Activated T-cell treated with anti-CD3 and anti-CD28 coated beads, Interleukin-2, amount 50 U/mL, for 48 hours (primary cell): Measurements from ENCODE around the gene RPA1.

Experiments
- DNase-seq, 2 experiments: peaks; one replicate each; pipeline ENCODE4 v3.0.0-alpha.2; 2020

RPA1 gene

DNA sequence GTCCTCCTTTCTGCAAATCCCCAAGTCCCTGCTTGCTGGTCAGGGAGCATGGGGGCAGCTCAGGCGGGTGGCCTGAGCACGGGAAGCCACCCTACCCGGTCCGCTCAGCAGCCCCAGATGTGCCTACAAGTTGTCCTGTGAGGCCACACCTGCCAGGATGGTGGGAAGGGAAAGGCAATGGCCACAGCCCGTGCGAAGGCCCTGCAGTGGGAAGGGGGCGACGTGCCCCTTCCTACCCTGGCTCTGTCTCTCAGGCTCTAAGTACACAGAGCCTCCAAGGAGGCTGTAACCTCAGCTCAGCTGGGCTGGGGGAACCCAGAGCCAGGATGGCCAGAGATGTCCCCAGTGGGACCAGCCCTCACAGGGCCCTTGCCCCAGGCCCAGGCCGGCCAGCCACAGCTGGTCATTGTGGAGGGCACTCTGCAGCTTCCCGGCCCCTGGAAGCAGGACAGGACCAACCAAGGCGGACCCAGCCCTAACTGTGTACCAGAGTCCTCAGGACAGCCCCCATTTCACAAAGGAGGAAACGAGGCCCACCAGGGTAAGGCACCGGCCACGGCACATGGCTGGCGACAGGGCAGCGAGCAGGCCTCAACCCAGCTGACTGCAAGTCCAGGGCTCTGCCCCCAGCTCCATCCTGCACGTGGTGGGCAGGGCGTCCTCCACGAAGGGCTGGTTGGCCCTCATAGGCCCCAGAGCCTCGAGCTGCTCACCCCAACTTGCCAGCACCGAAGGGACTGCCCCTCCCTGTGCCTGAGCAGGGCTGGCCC lies 113.0 kb downstream of the RPA1 start:
- no peak for DNase-seq

GRCh38 chr17:1943436-1943831 lies 113.6 kb downstream of the RPA1 start:
- DNase-seq = no peak

GRCh38 chr17:1945621-1946020 lies 115.8 kb downstream of the RPA1 start:
- no peak for DNase-seq

DNA sequence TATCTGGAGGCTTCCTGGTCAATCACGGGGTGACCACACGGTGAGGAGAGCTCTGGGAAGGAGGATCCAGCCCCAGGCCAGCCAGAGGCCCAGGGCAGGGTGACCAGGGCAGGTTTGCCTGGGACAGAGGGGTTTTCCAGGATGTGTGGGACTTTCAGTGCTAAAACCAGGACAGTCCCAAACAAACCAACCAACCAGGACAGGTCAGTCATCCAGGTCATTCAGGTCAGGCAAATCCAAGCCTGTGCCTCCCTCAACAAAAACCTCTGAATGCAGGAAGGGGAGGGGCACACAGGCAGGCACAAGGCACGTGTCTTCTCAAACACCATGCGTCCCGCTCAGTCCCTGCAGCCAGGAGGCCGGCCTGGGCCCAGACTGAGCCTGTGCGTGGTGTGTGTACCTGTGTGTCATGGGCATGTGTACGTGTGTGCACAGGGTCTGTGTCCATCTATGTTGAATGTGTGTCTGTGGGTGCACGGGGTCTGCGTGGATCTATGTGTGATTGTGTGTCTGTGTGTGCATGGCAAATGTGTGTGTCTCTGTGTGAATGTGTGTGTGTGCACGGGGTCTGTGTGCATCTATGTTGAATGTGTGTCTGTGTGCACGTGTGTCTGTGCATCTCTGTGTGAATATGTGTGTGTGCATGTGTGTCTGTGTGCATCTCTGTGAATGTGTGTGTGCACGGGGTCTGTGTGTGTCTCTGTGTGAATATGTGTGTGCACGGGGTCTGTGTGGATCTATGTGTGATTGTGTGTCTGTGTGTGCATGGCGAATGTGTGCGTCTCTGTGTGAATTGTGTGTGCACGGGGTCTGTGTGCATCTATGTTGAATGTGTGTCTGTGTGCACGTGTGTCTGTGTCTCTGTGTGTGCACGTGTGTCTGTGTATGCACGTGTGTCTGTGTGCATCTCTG lies 116.5 kb downstream of the RPA1 start:
- no peak for DNase-seq

DNA sequence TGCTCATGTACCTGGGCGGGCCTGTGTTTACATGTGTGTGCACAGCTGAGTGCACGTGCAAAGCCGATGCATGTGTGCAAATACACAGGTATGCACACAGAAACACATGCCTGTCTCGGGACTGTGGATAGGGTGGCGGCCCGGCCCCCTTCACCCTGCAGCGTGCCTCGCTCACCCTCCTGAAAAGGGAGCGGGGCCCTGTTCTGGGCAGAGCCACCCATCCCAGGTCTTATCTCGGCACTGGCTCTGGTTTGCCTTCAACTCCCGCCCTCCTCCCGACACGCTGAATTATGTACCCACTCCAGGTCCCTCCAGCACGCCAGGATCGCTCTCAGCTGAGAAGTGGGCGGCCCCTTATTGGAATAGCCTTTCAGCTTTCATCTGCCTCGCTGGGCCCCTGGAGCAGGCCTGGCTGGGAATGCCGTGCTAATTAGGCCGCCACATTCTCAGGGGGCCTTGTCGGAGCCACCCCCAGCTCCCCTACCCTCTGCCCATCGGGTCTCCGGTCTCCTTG lies 117.5 kb downstream of the RPA1 start:
- DNase-seq = no peak

DNA sequence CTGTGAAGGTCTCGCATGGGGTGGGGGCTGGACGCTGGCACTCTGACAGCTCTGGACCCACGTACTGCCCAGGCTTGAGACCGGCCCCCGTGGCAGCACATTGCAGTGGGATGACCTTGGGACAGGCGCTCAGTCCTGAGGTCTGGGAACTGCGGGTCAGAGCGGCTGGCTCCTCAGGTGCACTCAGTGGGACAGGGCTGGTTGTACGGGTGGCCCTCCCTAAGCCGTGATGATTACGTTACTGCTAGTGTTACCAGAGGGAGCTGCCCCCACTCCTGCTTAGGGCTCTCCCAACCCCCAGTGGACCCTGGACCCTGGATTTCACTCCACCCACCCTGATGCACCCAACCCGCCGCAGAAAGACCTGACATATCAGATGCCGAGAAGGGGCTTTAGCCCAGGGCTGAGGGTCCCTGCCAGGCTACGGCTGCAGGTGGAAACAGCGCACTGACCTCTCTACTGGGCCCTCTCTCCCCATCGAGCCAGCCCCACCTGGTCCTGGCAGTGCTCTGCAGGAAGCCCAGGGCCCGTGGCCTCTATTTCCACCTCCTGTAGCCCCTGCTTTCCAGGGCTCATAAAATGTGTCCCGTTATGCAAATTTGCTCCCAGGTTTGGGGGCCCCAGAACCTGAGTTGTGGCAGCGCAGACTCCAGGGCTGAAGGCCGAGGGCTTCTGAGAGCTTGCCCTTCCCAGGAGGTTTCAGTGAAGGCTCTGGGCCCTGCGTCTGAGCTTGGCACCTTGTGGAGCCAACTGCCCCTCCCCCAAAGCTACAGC lies 118.1 kb downstream of the RPA1 start:
- no peak for DNase-seq

GRCh38 chr17:1948517-1948825 lies 118.7 kb downstream of the RPA1 start:
- no peak for DNase-seq
